Thyroid gland (tissue), 4 donors: Measurements from ENCODE around the gene PCSK7. TPM values are rescaled to one million over a fixed set of nuclear protein-coding genes. Genes with fewer than 3 reads are reported as not detected.

ENCODE experiments used
- DNase-seq, 2 donors: peaks; one replicate each; pipeline ENCODE4 v3.0.0-alpha.2; 2019
- H3K27ac ChIP-seq, 3 donors: fragments of 200-600 bp; sonication (generic); 1 replicate in 2 of 3; 2 replicates in 1 of 3; pipeline ENCODE4 v1.5.1; 2016 to 2019; ENCODE audit warnings: mild to moderate bottlenecking in 1 of 3, moderate library complexity in 1 of 3
- H3K27me3 ChIP-seq: fragments of 200-600 bp; sonication (generic); one replicate; pipeline ENCODE4 v1.5.1; 2019
- H3K36me3 ChIP-seq, 2 donors: fragments of 200-600 bp; sonication (generic); one replicate each; pipeline ENCODE4 v1.5.1; 2016 to 2019
- H3K4me1 ChIP-seq, 2 donors: fragments of 200-600 bp; sonication (generic); one replicate each; pipeline ENCODE4 v1.5.1; 2017 to 2019
- H3K4me3 ChIP-seq, 3 donors: fragments of 200-600 bp; sonication (generic); replicated peaks in 1 of 3; 1 replicate in 2 of 3; 2 replicates in 1 of 3; pipeline ENCODE4 v1.5.1; 2016; ENCODE audit warnings: mild to moderate bottlenecking in 1 of 3
- H3K9me3 ChIP-seq: fragments of 200-600 bp; sonication (generic); one replicate; pipeline ENCODE4 v1.5.1; 2017
- POLR2A ChIP-seq, 2 donors: fragments of 450-650 bp; IDR thresholded peaks; one replicate each; pipeline ENCODE4 v1.6.1; 2017; ENCODE audit warnings: antibody characterized with exemption in 2 of 2, mild to moderate bottlenecking in 2 of 2, moderate library complexity in 1 of 2
- WGBS, 2 donors: methylation state at CpG; one replicate each; pipeline ENCODE4 v1.1.5; 2017; 5-methylcytosine and 5-hydroxymethylcytosine counted together
- intact Hi-C: fragments of 100-400 bp; cut with DNase I; formaldehyde crosslinking; loops from one replicate; pipeline ENCODE4 v1.15.1; 2023
- total RNA-seq, 4 donors: library from RNA; depleted of rRNA; stranded (reverse); fragments of >200 nt; gene quantifications; one replicate each; pipeline ENCODE4 v1.2.3, GENCODE V29; 2016
- TF ChIP-seq, protein P1 (sequence below), 6 experiments: fragments of 200-600 bp in 3 of 6; fragments of 450-650 bp in 3 of 6; sonication (generic) in 3 of 6; IDR thresholded peaks; one replicate each; pipeline ENCODE4 v1.5.1; 2016 to 2019; ENCODE audit warnings: antibody characterized with exemption in 6 of 6, mild to moderate bottlenecking in 2 of 6, inconsistent platforms in 1 of 6, moderate library complexity in 1 of 6

PCSK7 gene
- total RNA-seq, 4 donors from 2014 or later, result 36.1 to 61.1 (median 47.5) TPM

DNA sequence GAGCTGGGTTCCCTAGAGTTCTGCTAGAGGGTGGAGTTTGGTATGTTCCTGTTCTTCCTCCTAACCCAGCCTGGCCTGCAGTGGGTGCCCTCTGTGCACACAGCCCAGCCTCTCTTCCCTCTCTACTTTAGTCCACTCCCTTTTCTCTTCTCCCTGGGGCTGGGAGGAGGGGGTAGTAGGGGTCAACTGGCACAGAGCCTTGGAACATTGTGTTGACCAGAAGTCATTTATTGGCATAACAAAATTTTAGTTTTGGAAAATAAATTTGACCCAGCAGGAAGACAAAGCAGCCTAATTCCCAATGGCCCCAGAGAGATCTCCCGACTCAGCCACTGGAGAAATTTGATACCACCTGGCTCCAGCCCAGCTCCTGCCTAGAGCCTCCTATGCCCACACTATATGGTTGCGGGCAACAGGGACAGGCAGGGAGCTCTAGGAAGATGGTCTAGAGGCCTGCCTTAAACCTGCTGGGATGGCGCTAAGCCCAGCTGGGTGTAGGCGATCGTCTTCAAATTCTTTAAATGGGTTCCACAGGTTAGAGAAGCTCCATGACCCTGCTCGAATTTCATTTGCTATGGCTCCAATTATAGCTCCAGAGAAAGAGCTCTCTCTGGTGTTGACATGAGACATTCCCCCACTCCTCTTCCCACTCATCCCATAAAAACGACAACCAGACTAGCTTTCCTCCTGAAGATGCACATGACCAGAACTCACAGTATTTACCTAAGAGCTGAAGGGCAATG lies 9.9 kb downstream of the PCSK7 start:
- Histone ChIP-seq H3K4me1 (peaks cover 10 to 41% of the 10 kb centered on the region in 2 donors), H3K4me3 (no peak overlapping the region), H3K36me3 (peaks cover 31 to 38% of the 10 kb centered on the region in 2 donors), H3K27ac (peak overlapping the region; percentile 67 to 83 (median 82)), H3K9me3 (no peaks in the 10 kb centered on the region), H3K27me3 (no peaks in the 10 kb centered on the region)
- peak in 1 of 2 donors; percentile 5 for TF ChIP-seq POLR2A (IDR thresholded peaks at IDR 0.05)
- TF ChIP-seq, protein P1, sequence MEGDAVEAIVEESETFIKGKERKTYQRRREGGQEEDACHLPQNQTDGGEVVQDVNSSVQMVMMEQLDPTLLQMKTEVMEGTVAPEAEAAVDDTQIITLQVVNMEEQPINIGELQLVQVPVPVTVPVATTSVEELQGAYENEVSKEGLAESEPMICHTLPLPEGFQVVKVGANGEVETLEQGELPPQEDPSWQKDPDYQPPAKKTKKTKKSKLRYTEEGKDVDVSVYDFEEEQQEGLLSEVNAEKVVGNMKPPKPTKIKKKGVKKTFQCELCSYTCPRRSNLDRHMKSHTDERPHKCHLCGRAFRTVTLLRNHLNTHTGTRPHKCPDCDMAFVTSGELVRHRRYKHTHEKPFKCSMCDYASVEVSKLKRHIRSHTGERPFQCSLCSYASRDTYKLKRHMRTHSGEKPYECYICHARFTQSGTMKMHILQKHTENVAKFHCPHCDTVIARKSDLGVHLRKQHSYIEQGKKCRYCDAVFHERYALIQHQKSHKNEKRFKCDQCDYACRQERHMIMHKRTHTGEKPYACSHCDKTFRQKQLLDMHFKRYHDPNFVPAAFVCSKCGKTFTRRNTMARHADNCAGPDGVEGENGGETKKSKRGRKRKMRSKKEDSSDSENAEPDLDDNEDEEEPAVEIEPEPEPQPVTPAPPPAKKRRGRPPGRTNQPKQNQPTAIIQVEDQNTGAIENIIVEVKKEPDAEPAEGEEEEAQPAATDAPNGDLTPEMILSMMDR (IDR thresholded peaks at IDR 0.05), result no peak
- peak in 1 of 2 donors; percentile 50 for DNase-seq
- intact Hi-C loops, result loop anchor here (10.0 kb wide), 1 partner anchor 77 kb away; the partner anchor contains the start of gene PAFAH1B2
- 53% methylated on average over 7 of the region's 7 CpGs for WGBS, 2 donors

DNA sequence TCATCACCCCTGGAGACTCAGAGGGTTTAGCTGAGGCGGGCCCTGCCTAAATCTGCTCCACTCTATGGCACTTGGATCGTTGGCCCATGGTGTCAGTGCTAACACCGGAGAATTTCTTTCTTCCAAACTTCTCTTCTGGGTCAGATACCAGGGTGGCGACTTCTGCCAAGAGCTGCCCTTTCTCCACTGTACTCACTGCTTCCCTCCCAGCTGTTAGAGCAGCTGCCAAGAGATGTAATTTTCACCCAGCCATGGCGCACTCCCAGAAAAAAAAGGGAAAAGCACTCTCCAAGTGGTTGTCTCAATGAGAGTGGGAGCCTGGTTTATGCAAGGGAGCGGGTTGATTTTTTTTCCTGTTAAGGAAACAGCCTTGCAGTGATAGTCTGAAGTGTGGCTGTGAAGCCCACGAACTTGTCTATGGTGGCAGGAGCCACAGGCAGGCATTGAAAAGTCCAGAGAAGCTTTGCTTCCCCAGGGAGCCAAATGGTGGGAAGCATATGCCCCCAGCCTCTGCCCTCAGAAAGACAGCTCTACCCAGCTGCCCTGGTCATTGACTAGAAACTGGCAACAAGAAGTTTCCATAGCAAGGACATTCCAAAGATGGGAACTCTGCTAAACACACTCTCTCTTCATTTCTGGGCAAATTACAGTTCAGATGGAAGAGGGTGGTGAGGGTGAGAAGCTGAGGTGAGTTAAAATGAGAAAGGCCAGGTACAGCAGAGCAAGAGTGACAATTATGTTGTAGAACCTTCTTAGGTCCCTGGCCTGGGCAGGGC lies 10.7 kb downstream of the PCSK7 start:
- Histone ChIP-seq H3K36me3 (peaks cover 29 to 44% of the 10 kb centered on the region in 2 donors), H3K4me1 (peaks cover 10 to 41% of the 10 kb centered on the region in 2 donors), H3K27ac (peak overlapping the region; percentile 67 to 83 (median 82)), H3K4me3 (no peak overlapping the region), H3K9me3 (no peaks in the 10 kb centered on the region), H3K27me3 (no peaks in the 10 kb centered on the region)
- intact Hi-C loops, result loop anchor here (10.0 kb wide), 1 partner anchor 76 kb away; the partner anchor contains the start of gene PAFAH1B2
- TF ChIP-seq, protein P1 (IDR thresholded peaks at IDR 0.05), result no peak
- TF ChIP-seq POLR2A (IDR thresholded peaks at IDR 0.05), result no peak
- peak; percentile 57 to 67 for DNase-seq
- 30 to 36% methylated on average over 7 of the region's 7 CpGs for WGBS, 2 donors

DNA sequence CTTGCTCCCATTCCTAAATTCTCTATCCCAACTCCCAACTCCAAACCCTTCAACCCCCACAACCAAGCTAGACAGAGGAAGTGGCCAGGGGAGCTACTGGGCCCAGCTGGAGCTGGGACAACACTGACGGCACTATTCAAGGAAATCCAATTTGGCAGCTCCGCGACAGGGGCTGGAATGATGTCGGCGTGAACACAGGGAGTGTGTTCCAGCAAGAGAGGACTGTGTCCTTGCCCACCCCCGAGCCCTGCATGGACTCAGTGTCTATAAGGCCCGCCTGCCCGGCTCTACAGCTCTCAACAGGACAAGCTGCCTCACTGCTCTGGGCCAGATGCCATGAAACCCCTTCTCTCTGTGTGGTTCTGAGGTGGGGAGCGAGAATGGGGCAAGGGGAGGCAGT lies 11.3 kb downstream of the PCSK7 start:
- H3K27ac ChIP-seq, result peak overlapping the region; percentile 67 to 83 (median 82)
- H3K4me1 ChIP-seq, result peaks cover 10 to 41% of the 10 kb centered on the region in 2 donors
- H3K27me3 ChIP-seq, result no peaks in the 10 kb centered on the region
- 57 to 59% methylated on average over 9 of the region's 9 CpGs for WGBS, 2 donors
- H3K36me3 ChIP-seq, result peaks cover 27 to 44% of the 10 kb centered on the region in 2 donors
- H3K4me3 ChIP-seq, result no peak overlapping the region
- peak; percentile 31 to 48 for DNase-seq
- no peaks in the 10 kb centered on the region for H3K9me3 ChIP-seq
- intact Hi-C loops, result loop anchor here (10.0 kb wide), 1 partner anchor 76 kb away; the partner anchor contains the start of gene PAFAH1B2
- TF ChIP-seq POLR2A (IDR thresholded peaks at IDR 0.05), result no peak
- TF ChIP-seq, protein P1 (IDR thresholded peaks at IDR 0.05), result no peak

DNA sequence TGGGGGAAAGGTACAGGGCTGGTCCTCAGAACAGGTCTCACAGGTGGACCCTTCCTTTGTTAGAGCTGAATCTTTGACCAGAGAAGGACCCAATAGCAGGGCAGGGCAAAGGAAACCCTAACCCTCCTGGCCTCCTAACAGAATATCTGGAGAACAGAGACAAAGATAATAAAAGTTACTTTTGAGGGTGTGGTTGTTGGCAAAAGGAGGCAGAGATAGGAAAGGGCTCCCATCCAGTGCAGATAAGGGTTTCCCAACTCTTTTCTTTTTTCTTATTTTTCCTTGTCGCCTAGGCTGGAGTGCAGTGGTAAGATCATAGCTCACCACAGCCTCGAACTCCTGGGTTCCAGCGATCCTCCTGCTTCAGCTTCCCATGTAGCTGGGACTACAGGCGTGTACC lies 11.9 kb downstream of the PCSK7 start:
- H3K27ac ChIP-seq, result peak overlapping the region; percentile 67 to 83 (median 82)
- no peak for DNase-seq
- intact Hi-C loops, result loop anchor here (10.0 kb wide), 1 partner anchor 75 kb away; the partner anchor contains the start of gene PAFAH1B2

More for the DNA sequence above, 11.9 kb downstream of the PCSK7 start:
- Histone ChIP-seq H3K36me3 (peaks cover 23 to 40% of the 10 kb centered on the region in 2 donors), H3K27me3 (no peaks in the 10 kb centered on the region), H3K9me3 (no peaks in the 10 kb centered on the region), H3K4me1 (peaks cover 10 to 41% of the 10 kb centered on the region in 2 donors), H3K4me3 (no peak overlapping the region)
- no peak for TF ChIP-seq POLR2A (IDR thresholded peaks at IDR 0.05)
- TF ChIP-seq, protein P1 (IDR thresholded peaks at IDR 0.05), result no peak
- 90 to 91% methylated on average over 4 of the region's 4 CpGs for WGBS, 2 donors
